ENCODE results near the gene OR5K2.

- no peak for TF ChIP-seq CTCF (IDR thresholded peaks at IDR 0.05)
- TF ChIP-seq POLR2A (IDR thresholded peaks at IDR 0.05) = no peak
Observed at GRCh38 chr3:98521897-98522543, 24.5 kb downstream of the OR5K2 start.

Measured in right lobe of liver (tissue), 4 donors.